ENCODE results near the gene FRAS1. TPM values are rescaled to one million over a fixed set of nuclear protein-coding genes. Genes with fewer than 3 reads are reported as not detected.

The FRAS1 gene
- total and polyA plus RNA-seq, 9 of the 15 experiments (the other 6 are each of a cell fraction or from before 2014, with no cell fraction given): under 0.01 to 0.11 (median 0.04) TPM; not detected in 2

DNA sequence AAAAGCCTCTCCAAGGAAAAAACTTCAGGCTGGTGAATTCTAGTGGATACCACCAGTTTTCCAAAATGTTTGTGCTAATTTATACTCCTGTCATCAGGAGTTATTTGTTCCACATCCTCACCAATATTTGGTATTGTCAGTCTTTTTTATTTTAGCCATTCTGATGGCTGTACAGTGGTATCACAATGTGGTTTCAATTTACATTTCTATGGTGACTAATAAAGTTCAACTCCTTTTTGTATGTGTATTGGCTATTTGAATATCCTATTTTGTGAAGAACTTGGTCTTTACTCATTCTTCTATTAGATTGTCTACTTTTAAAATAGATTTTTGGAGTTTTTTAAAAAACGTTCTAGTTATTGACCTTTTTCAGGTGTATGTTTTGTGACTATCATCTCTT, 33.0 kb upstream of the FRAS1 start:
- intact Hi-C loops (cut with micrococcal nuclease): no loop called here
- BruUV-seq (replicated peaks): no TSS peak
- ChIA-PET POLR2A (no interaction called here), CTCF (ENCODE audit: low intra/inter-chr PET ratio) (no interaction called here)
- ATAC-seq: no peak
- 0% methylated on average over 1 of the region's 1 CpG for WGBS (ENCODE audit: insufficient coverage, low coverage, missing lambda C conversion rate)
- H3K9me1 ChIP-seq (ENCODE audit: control insufficient read depth, insufficient read depth, low read length): no peaks in the 10 kb centered on the region
- TF ChIP-seq ZNF165 (CRISPR knock-in tag; IDR thresholded peaks at IDR 0.05; ENCODE audit: borderline replicate concordance) (no peak), NR1H2 (CRISPR knock-in tag; IDR thresholded peaks at IDR 0.05) (no peak), ZNF311 (CRISPR knock-in tag; IDR thresholded peaks at IDR 0.05) (no peak), HMGN3 (IDR thresholded peaks at IDR 0.05; ENCODE audit: borderline replicate concordance, extremely low read depth, insufficient read length, low read depth, low read length) (no peak), ATF7 (IDR thresholded peaks at IDR 0.05) (no peak), SRSF9 (IDR thresholded peaks at IDR 0.05; ENCODE audit: borderline replicate concordance, low read depth, low read length) (no peak), SOX6 (IDR thresholded peaks at IDR 0.05) (no peak), CHD1 (IDR thresholded peaks at IDR 0.05; ENCODE audit: low read length) (no peak)
- TF ChIP-seq, protein P1, sequence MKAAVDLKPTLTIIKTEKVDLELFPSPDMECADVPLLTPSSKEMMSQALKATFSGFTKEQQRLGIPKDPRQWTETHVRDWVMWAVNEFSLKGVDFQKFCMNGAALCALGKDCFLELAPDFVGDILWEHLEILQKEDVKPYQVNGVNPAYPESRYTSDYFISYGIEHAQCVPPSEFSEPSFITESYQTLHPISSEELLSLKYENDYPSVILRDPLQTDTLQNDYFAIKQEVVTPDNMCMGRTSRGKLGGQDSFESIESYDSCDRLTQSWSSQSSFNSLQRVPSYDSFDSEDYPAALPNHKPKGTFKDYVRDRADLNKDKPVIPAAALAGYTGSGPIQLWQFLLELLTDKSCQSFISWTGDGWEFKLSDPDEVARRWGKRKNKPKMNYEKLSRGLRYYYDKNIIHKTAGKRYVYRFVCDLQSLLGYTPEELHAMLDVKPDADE (conservative IDR thresholded peaks at IDR 0.05; ENCODE audit: control insufficient read depth, low read depth, low read length): no peak
- TF ChIP-seq, protein P2, sequence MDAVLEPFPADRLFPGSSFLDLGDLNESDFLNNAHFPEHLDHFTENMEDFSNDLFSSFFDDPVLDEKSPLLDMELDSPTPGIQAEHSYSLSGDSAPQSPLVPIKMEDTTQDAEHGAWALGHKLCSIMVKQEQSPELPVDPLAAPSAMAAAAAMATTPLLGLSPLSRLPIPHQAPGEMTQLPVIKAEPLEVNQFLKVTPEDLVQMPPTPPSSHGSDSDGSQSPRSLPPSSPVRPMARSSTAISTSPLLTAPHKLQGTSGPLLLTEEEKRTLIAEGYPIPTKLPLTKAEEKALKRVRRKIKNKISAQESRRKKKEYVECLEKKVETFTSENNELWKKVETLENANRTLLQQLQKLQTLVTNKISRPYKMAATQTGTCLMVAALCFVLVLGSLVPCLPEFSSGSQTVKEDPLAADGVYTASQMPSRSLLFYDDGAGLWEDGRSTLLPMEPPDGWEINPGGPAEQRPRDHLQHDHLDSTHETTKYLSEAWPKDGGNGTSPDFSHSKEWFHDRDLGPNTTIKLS (IDR thresholded peaks at IDR 0.05; ENCODE audit: borderline replicate concordance, low read depth): no peak
- no peak overlapping the region for H3K27ac ChIP-seq (ENCODE audit: extremely low read depth, low read depth, low read length)
- in situ Hi-C loops (cut with MboI): no loop called here
- no peak overlapping the region for H2AFZ ChIP-seq (ENCODE audit: low read depth, low read length)
- H3K4me1 ChIP-seq (replicated peaks in 1 of 2; ENCODE audit: control insufficient read depth in 2 of 2, insufficient read depth in 2 of 2, low read length in 2 of 2): no peaks in the 10 kb centered on the region
- no peaks in the 10 kb centered on the region for H3K9me3 ChIP-seq (replicated peaks; ENCODE audit: control insufficient read depth, insufficient read depth, low read depth, low read length)
- no peak overlapping the region for H3K4me2 ChIP-seq (ENCODE audit: insufficient read depth, low read length)
- H3K9ac ChIP-seq (ENCODE audit: insufficient read depth in 1 of 2, low read depth in 2 of 2, low read length in 2 of 2): no peak overlapping the region
- DNase-seq (ENCODE audit: extremely low read depth in 1 of 4, low spot score in 3 of 4): no peak
- H3K4me3 ChIP-seq: no peak overlapping the region
- H4K20me1 ChIP-seq (replicated peaks; ENCODE audit: control insufficient read depth, insufficient read depth, low read length): no peaks in the 10 kb centered on the region
- no peaks in the 10 kb centered on the region for H3K36me3 ChIP-seq (ENCODE audit: control insufficient read depth, insufficient read depth, low read length)
- FAIRE-seq: no peak
- no peaks in the 10 kb centered on the region for H3K79me2 ChIP-seq (ENCODE audit: control insufficient read depth, insufficient read depth, low read length)
- H3K27me3 ChIP-seq (ENCODE audit: control insufficient read depth in 2 of 2, insufficient read depth in 2 of 2, low read length in 2 of 2): no peaks in the 10 kb centered on the region; a peak in 1 of 5 replicates
